Heart left ventricle (tissue), 16 donors: ENCODE data around the gene TANGO2. TPM values are rescaled to one million over a fixed set of nuclear protein-coding genes. Genes with fewer than 3 reads are reported as not detected.

Experiments used
- ATAC-seq, 4 donors: fragments of 200-7000 bp; cut with Tn5 transposase; one replicate each; pipeline ENCODE4 v1.9.1; 2020 to 2022; ENCODE audit warnings: moderate library complexity in 4 of 4, mild to moderate bottlenecking in 3 of 4, moderate number of reproducible peaks in 1 of 4
- DNase-seq, 5 donors: peaks; one replicate each; pipeline ENCODE4 v3.0.0-alpha.2; 2020
- H3K27ac ChIP-seq, 12 donors: fragments of 200-600 bp; sonication (generic) in 4 of 12; one replicate each; pipeline versions ENCODE4 v1.5.0 to v1.8.0; 2016 to 2022; ENCODE audit warnings: mild to moderate bottlenecking in 2 of 12
- H3K27me3 ChIP-seq, 9 donors: fragments of 200-600 bp; sonication (generic) in 2 of 9; one replicate each; pipeline versions ENCODE4 v1.5.1 to v1.8.0; 2016 to 2022; ENCODE audit warnings: mild to moderate bottlenecking in 3 of 9
- H3K36me3 ChIP-seq, 9 donors: fragments of 200-600 bp; sonication (generic) in 2 of 9; one replicate each; pipeline versions ENCODE4 v1.5.0 to v1.8.0; 2018 to 2022; ENCODE audit warnings: mild to moderate bottlenecking in 2 of 9
- H3K4me1 ChIP-seq, 12 donors: fragments of 200-600 bp; sonication (generic) in 4 of 12; one replicate each; pipeline versions ENCODE4 v1.5.0 to v1.8.0; 2016 to 2022; ENCODE audit warnings: mild to moderate bottlenecking in 3 of 12
- H3K4me3 ChIP-seq, 12 donors: fragments of 200-600 bp; sonication (generic) in 4 of 12; one replicate each; pipeline versions ENCODE4 v1.5.0 to v1.8.0; 2017 to 2022; ENCODE audit warnings: mild to moderate bottlenecking in 9 of 12, moderate library complexity in 4 of 12
- H3K9me3 ChIP-seq, 12 donors: fragments of 200-600 bp; sonication (generic) in 4 of 12; one replicate each; pipeline versions ENCODE4 v1.5.0 to v1.8.0; 2016 to 2022; ENCODE audit warnings: mild to moderate bottlenecking in 1 of 12
- CTCF ChIP-seq, 12 donors: fragments of 200-600 bp; sonication (generic) in 4 of 12; IDR thresholded peaks; one replicate each; pipeline versions ENCODE4 v1.5.0 to v1.8.0; 2018 to 2022; ENCODE audit warnings: antibody characterized with exemption in 12 of 12, mild to moderate bottlenecking in 5 of 12
- POLR2A ChIP-seq, 2 donors: fragments of 450-650 bp; IDR thresholded peaks; one replicate each; pipeline ENCODE4 v1.6.1; 2017; ENCODE audit warnings: antibody characterized with exemption in 2 of 2, mild to moderate bottlenecking in 2 of 2, moderate library complexity in 2 of 2
- whole genome bisulfite sequencing, 4 donors: extraction: QIAGEN DNeasy Blood & Tissue Kit in 2 of 4; methylation state at CpG; one replicate each; pipeline versions ENCODE4 v1.1.5 to v1.1.7; 2013 to 2018; 5-methylcytosine and 5-hydroxymethylcytosine counted together
- intact Hi-C, 10 donors: fragments of 100-400 bp; cut with DNase I; formaldehyde crosslinking; loops; one replicate each; pipeline versions ENCODE4 v1.11.1 to v1.14.2; 2022
- polyA plus RNA-seq, 2 donors: library from polyadenylated mRNA; stranded (reverse); fragments of 200-250 nt; gene quantifications; one replicate each; pipeline ENCODE4 v1.2.3, GENCODE V29; 2013
- total RNA-seq, 9 donors: library from RNA; depleted of rRNA in 2 of 9; stranded (reverse); fragments of >200 nt in 2 of 9; fragmentation: NEBNext Ultra II Directional in 3 of 9; extraction: Animal tissue kit (Norgen Biotek cat#: 25700) in 3 of 9; gene quantifications; one replicate each; pipeline versions ENCODE4 v1.1.0 to v1.2.4, GENCODE V29; 2016 to 2023
- donor health status: ischemic (EF 13 %, LVEDD 7.1; RV severe dilation, severe dysfunction).
- donor health status: healthy with polysubstance abuse.
- donor health status: DM: no; HTN: yes; CAD: no.
- donor health status: DM: no; HTN: no; CAD: no.
- donor health status: ischemic (EF 25% LVEDD 6.9; RV normal size, moderate dysfunction).
- donor health status: ischemic (EF 25% LVEDD 5.7; RV mildly dilated, moderate dysfunction).
- donor health status: healthy.
- donor health status: DM: yes; HTN: yes; CAD: no.
- donor health status: ischemic (EF 35%, LVEDD 5.7; RV mildly dilated, moderate dysfunction).
- donor health status: nonischemic (EF 11% LVEDD 7.7; RV severe dilation, severe dysfunction).
- donor health status: DM: yes; HTN: yes; CAD: no.
- donor health status: PGD.
- donor health status: ischemic (EF 29% LVEDD 5.4; RV normal size, mild dysfunction).
- donor health status: nonischemic (EF 23%, LVEDD 6.1; RV moderate dilation, normal function).

TANGO2 gene
- total and polyA plus RNA-seq, 11 donors, result 51.3 to 341 (median 63.0) TPM

DNA sequence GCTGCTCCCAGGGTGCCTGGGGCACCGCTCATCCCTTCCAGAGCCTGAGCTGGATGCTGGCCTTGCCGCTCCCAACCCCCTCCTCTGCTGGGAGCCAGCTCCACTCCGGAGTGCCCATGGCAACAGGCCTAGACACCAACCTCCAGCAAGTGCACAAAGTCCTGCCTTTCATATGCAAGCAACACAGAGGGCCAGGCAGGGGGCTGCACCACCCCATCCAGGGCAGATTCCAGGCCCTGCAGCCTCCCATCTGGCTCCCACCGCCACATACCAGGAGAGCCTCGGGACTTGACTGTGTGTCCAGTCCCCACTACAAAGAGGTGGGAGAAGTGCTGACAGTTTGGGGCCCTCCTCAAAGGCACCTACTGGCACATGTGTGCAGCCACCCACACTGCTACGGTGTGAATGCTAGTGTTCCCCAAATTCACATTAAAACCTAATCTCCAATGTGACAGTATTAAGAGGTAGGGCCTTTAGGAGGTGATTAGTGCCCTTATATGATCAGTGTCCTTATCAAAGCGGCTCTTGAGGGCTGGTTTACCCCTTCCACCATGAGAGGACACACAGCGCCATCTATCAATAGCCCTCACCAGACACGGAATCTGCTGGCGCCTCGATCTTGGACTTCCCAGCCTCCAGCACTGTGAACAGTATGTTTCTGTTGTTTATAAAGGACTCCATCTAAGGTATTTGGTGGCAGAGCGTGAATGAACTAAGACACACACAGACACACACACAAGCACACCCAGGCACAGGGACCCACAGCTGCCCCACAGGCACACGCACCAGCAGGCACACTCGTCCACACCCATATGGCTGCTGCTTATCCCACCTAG, 20.4 kb upstream of the TANGO2 start:
- ATAC-seq (peak; percentile 78 to 92 (median 88)), DNase-seq (peak; percentile 62 to 78 (median 70))
- H3K9me3 ChIP-seq, result peaks cover 0 to 21% (median 8%) of the 10 kb centered on the region in 12 donors
- H3K27ac ChIP-seq, result peak overlapping the region in 10 of 12 donors; percentile 1 to 68 (median 56)
- no peaks in the 10 kb centered on the region for H3K27me3 ChIP-seq
- no peak overlapping the region for H3K4me3 ChIP-seq
- 60 to 73% (median 70%) methylated on average over 7 to 14 of the region's 14 CpGs for WGBS, 4 donors
- H3K4me1 ChIP-seq, result peaks cover 0 to 49% (median 29%) of the 10 kb centered on the region in 12 donors
- H3K36me3 ChIP-seq, result peaks cover 0 to 4% (median 0%) of the 10 kb centered on the region in 9 donors
- TF ChIP-seq CTCF (IDR thresholded peaks at IDR 0.05) (peak in 1 of 12 donors; percentile 12), POLR2A (IDR thresholded peaks at IDR 0.05) (no peak)
- intact Hi-C loops, result loop anchor here in 1 of 10 donors (2.0 kb wide), 1 partner anchor 16 kb away; no protein-coding TSS in a partner anchor

DNA sequence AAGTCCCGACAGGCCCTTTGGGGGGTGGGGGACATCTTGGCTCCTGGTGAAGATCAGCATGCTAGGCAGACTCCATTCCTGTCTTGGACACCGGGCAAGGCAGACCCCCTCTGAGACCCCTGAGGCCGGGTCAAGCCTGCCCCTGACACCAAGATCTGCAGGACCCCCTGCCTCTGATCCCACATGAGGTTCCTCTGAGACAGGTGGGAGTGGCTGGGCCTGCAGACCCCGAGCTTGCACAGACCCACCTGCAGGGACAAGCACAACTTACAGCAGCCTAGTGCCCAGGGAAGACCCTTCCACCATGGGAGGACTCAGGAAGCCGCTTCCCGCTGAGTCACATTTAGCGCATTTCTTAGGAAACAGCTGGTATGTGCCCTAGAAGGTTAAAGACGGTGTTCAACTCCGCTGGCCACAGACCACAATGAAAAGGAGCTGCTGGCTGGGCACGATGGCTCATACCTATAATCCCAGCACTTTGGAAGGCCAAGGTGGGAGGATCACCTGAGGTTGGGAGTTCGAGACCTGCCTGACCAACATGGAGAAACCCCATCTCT, 19.8 kb upstream of the TANGO2 start:
- intact Hi-C loops, result loop anchor here in 1 of 10 donors (2.0 kb wide), 1 partner anchor 16 kb away; no protein-coding TSS in a partner anchor
- ATAC-seq, result no peak
- peak overlapping the region in 6 of 12 donors; percentile 55 to 68 (median 68) for H3K27ac ChIP-seq
- 77 to 84% (median 82%) methylated on average over 7 to 11 of the region's 11 CpGs for WGBS, 4 donors
- peaks cover 0 to 21% (median 8%) of the 10 kb centered on the region in 12 donors for H3K9me3 ChIP-seq
- TF ChIP-seq CTCF (IDR thresholded peaks at IDR 0.05) (no peak), POLR2A (IDR thresholded peaks at IDR 0.05) (no peak)
- H3K4me3 ChIP-seq, result no peak overlapping the region
- peak in 3 of 5 donors; percentile 25 to 30 (median 25) for DNase-seq
- H3K4me1 ChIP-seq, result peaks cover 0 to 42% (median 29%) of the 10 kb centered on the region in 12 donors
- H3K36me3 ChIP-seq, result peaks cover 0 to 4% (median 0%) of the 10 kb centered on the region in 9 donors
- H3K27me3 ChIP-seq, result no peaks in the 10 kb centered on the region

DNA sequence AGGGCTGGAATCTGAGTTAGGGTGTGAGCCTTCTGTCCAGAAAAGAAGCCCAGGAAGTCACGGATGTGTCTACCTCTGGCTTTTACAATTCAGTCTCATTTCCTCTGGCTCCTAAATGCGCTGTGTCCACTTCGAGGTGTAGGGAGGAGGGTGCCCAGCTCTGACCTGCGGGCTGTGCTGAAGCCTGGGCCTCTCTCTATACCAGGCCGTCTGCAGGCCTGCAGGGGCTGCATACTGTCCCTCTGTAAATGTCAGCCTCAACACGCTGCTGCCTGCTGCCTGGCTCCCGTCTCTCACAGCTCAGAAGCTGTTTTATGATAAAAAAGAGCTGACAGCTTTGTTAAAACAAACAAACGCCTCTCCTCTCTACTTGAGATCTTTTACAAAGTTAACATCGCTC, 18.8 kb upstream of the TANGO2 start:
- no peak for TF ChIP-seq CTCF (IDR thresholded peaks at IDR 0.05)
- TF ChIP-seq POLR2A (IDR thresholded peaks at IDR 0.05), result no peak
- intact Hi-C loops, result no loop called here
- H3K9me3 ChIP-seq, result peaks cover 0 to 21% (median 8%) of the 10 kb centered on the region in 12 donors
- H3K27ac ChIP-seq, result peak overlapping the region in 11 of 12 donors; percentile 3 to 71 (median 52)
- ATAC-seq, result peak in 3 of 4 donors; percentile 37 to 65 (median 59)
- H3K4me3 ChIP-seq, result no peak overlapping the region
- 52 to 56% (median 55%) methylated on average over 9 of the region's 9 CpGs for WGBS, 4 donors
- H3K36me3 ChIP-seq, result peaks cover 0 to 4% (median 0%) of the 10 kb centered on the region in 9 donors
- peak in 3 of 5 donors; percentile 31 to 45 (median 38) for DNase-seq
- peaks cover 0 to 41% (median 27%) of the 10 kb centered on the region in 12 donors for H3K4me1 ChIP-seq
- H3K27me3 ChIP-seq, result no peaks in the 10 kb centered on the region

GRCh38 chr22:20002636-20003035, 18.3 kb upstream of the TANGO2 start:
- H3K27ac ChIP-seq, result peak overlapping the region in 10 of 12 donors; percentile 23 to 71 (median 54)
- peak in 1 of 5 donors; percentile 17 for DNase-seq
- H3K9me3 ChIP-seq, result peaks cover 0 to 21% (median 8%) of the 10 kb centered on the region in 12 donors
- 68 to 88% (median 79%) methylated on average over 2 of the region's 2 CpGs for WGBS, 4 donors
- intact Hi-C loops, result no loop called here
- no peak for TF ChIP-seq CTCF (IDR thresholded peaks at IDR 0.05)
- TF ChIP-seq POLR2A (IDR thresholded peaks at IDR 0.05), result no peak
- H3K27me3 ChIP-seq, result no peaks in the 10 kb centered on the region
- H3K36me3 ChIP-seq, result peaks cover 0 to 4% (median 0%) of the 10 kb centered on the region in 9 donors
- H3K4me1 ChIP-seq, result peaks cover 0 to 41% (median 27%) of the 10 kb centered on the region in 12 donors
- H3K4me3 ChIP-seq, result no peak overlapping the region
- no peak for ATAC-seq
